GM10248 (cell line): ENCODE measurements around the gene ANKRD65.
A peak's percentile ranks its signal among the peaks of the same experiment; 100 is the strongest.

Experiments used
- CTCF ChIA-PET: fragments of 300-600 bp; sonication (Branson Sonifier 250); formaldehyde crosslinking; extraction: SDS; loops from one replicate; lab custom pipeline; 2021; ENCODE audit warnings: antibody characterized with exemption; lab: Yijun Ruan, JAX
- POLR2A ChIA-PET: fragments of 350-650 bp; sonication (Branson Sonifier 250); formaldehyde crosslinking; extraction: SDS; loops from one replicate; lab custom pipeline; 2020; ENCODE audit warnings: antibody characterized with exemption; lab: Yijun Ruan, JAX
- DNase-seq: peaks from one replicate; pipeline ENCODE4 v3.0.0; 2012; ENCODE audit errors: extremely low spot score
- CTCF ChIP-seq: IDR thresholded peaks from 2 replicates; pipeline ENCODE4 v1.5.1; 2012; ENCODE audit warnings: mild to moderate bottlenecking, low read depth; ENCODE audit errors: extremely low read depth, missing control alignments, control extremely low read depth

ANKRD65 gene

GRCh38 chr1:1400576-1401456 lies 20.3 kb downstream of the ANKRD65 start:
- POLR2A ChIA-PET = interaction anchor here (1.3 kb wide), 1 partner anchor 25 kb away, joined by 4 read pairs; no protein-coding TSS in a partner anchor
- DNase-seq = no peak
- no peak for TF ChIP-seq CTCF
- CTCF ChIA-PET = interaction anchor here (0.9 to 2.9 kb wide), 9 partner anchors 9 to 104 kb away, joined by 3 to 20 read pairs (median 6); partner anchors contain the start of gene AURKAIP1

DNA sequence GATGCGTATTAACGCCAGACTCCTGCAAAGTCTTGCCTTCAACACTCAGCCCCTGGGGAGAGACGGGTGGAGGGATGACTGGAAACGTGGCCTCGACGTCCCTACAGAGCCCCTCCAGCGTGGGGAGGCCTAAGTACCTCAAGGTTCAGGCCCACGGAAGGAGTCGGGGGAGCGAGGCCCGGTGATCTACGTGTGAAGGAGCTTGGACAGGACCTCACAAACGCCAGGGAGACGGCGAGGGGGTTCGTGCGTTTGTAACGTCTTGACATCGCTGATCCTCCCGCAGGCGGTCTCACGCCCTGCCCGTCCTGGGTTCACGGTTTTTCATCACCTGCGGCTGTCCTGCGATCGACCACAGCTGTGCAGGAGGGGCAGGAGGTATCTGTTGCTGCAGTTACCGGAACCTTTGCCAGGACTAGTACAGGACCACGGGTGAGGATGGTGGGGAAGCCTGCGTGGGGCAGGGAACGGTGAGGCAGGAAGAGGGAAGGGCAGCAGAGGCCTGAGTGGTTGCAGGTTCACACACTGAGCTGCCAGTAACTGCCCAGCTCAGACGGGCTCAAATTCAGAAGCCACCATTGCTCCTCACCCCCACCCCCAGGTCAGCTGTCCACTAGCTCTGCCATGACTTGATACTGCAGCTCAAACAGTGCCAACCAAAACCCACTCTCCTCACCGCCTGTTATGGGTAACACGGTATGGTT lies 21.1 kb downstream of the ANKRD65 start:
- no peak for TF ChIP-seq CTCF
- CTCF ChIA-PET = interaction anchor here (0.9 to 2.9 kb wide), 9 partner anchors 9 to 105 kb away, joined by 3 to 20 read pairs (median 6); partner anchors contain the start of gene AURKAIP1
- DNase-seq = no peak
- POLR2A ChIA-PET = interaction anchor here (1.3 kb wide), 1 partner anchor 24 kb away, joined by 4 read pairs; no protein-coding TSS in a partner anchor

DNA sequence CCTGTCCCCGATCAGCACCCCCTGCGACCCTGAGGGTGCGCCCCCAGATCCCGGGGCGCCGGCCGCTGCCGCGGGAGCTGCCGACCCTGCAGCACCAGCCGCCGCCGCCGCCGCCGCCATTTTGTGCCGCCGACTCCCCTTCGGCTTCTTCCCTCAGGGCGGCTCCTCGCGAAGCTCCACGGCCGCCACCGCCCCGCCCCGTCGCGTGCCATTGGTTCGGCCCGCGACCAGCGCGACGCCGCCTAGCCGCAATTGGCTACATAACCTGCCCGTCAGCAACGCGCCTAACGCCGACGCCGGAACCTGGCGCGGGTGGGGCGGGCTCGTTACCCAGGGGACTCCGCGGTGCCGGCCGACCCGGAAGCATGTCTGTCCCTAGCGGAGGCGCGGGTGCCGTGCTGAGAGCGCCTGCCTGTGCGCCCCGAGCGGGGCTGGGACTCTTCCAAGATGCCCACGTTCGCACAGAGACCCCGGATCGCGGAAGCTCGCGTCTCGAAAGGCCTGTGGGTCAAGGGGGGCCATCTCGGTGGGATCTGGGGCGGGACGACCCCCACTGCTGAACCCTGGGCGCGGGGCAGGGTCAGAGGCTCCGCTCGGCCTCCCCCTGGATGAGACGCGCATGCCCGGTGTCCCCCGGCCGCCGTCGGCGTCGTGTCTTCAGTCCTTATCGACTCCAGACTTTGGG lies 21.7 kb downstream of the ANKRD65 start, which contains the start of gene CCNL2:
Gene CCNL2, minus strand, starts transcription at position 149 of the 685 bp plus-strand sequence. Its CDS starts 29 bp downstream, at position 120.
- ChIA-PET CTCF (interaction anchor here (0.8 to 2.9 kb wide), 12 partner anchors 10 to 106 kb away, joined by 3 to 20 read pairs (median 6); partner anchors contain the start of gene AURKAIP1), POLR2A (interaction anchor here (1.0 to 1.4 kb wide), 3 partner anchors 10 to 27 kb away, joined by 4 to 8 read pairs (median 5); partner anchors contain the start of gene AURKAIP1)
- TF ChIP-seq CTCF = no peak
- peak; percentile 99 for DNase-seq

DNA sequence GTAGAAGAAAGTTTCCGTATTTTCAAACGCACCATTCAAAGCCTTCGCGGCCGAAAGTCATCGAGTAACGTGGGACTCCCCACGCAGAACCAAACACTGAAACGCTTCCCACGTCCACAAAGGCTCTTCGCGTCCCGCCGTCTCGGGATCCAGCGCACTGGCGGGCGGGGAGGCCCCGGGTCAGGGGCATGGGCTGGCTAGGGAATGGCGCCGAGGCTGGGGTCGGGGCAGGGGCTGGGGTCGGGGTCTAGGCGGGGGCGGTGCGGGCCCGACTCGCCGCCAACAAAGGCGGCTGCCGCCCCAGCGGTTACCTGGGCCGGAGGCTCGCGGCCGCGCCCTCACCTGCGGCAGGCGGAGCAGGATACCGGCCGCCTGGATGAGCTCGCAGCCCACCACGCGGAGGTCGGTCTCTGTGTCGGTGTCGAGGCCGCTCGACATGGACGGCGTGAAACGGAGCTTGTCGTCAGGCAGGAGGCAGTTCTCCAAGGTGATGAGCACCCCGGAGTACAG lies 22.3 kb downstream of the ANKRD65 start:
- CTCF ChIA-PET = interaction anchor here (0.8 to 2.9 kb wide), 13 partner anchors 9 to 106 kb away, joined by 3 to 20 read pairs (median 6); partner anchors contain the start of gene AURKAIP1
- POLR2A ChIA-PET = interaction anchor here (1.0 to 1.4 kb wide), 3 partner anchors 10 to 26 kb away, joined by 4 to 8 read pairs (median 5); partner anchors contain the start of gene AURKAIP1
- no peak for TF ChIP-seq CTCF
- no peak for DNase-seq

DNA sequence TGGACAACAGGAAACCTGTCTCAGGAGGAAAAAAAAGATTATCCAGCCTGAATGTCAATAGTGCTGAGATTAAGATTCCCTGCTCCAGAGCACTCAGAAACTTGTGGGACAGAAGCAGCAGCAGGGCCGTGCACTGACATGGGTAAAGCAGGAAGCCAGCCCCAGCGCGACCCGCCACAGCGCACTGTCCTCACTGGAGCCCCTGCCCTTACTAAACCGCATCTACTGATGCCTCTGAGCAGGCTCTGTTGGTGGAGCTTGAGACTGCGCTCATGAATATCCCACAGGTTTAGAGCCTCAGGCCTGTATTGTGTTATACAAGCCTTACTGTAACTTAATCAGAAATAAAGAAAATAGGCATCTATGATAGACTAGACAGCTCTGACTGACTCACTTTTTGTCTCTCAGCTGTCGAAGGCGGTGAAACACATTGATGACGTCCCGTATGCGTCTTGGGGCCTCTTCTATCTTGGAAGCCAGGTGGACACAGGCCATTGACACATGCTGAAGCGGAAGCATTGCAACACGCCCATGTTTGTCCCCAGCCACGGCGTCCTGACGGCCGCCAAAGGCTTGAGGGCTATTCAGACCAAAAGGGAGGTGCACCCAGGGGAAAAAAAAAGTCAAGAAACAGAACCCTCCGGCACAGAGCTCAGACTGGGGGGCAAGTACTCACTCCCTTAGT lies 23.1 kb downstream of the ANKRD65 start:
- no peak for DNase-seq

More for the DNA sequence above, 23.1 kb downstream of the ANKRD65 start:
- ChIA-PET CTCF (interaction anchor here (1.2 to 2.9 kb wide), 4 partner anchors 9 to 26 kb away, joined by 6 to 20 read pairs (median 12); partner anchors contain the start of gene AURKAIP1), POLR2A (interaction anchor here (1.4 kb wide), 2 partner anchors 9 kb away, joined by 3 to 8 read pairs; no protein-coding TSS in a partner anchor)
- TF ChIP-seq CTCF = no peak
